GM12892 (cell line): ENCODE data around the gene KCNAB1.

Experiments used
- POLR2A ChIP-seq: IDR thresholded peaks from 2 replicates; pipeline ENCODE4 v1.6.1; 2011; ENCODE audit warnings: low read depth, low read length, control low read depth
- POLR2AphosphoS5 ChIP-seq: IDR thresholded peaks from 2 replicates; pipeline ENCODE4 v1.6.1; 2011; ENCODE audit warnings: low read depth, low read length, control low read depth
- TAF1 ChIP-seq: IDR thresholded peaks from 2 replicates; pipeline ENCODE4 v1.6.1; 2011; ENCODE audit warnings: low read depth, mild to moderate bottlenecking, control low read depth, low read length, borderline replicate concordance

- TF ChIP-seq POLR2AphosphoS5 (no peak), POLR2A (no peak), TAF1 (no peak)
Observed at GRCh38 chr3:156576651-156577348, 456.4 kb downstream of the KCNAB1 start.
